NCI-H82 treated with DMSO at 0.1 percent for 48 hours (cell line): ENCODE results near the gene NTRK2.

Experiments used
- DNase-seq: peaks from one replicate; lab custom pipeline; 2025; ENCODE audit not compliant: unreplicated experiment; lab: John Stamatoyannopoulos, UW

Gene NTRK2

GRCh38 chr9:84731696-84732095 lies 62.2 kb downstream of the NTRK2 start:
- no peak for DNase-seq

- DNase-seq, result no peak
Measured at GRCh38 chr9:84736081-84736480, 66.6 kb downstream of the NTRK2 start.

- no peak for DNase-seq
Measured at GRCh38 chr9:84736536-84736935, 67.0 kb downstream of the NTRK2 start.

- no peak for DNase-seq
Measured at GRCh38 chr9:84738353-84738752, 68.8 kb downstream of the NTRK2 start.

- no peak for DNase-seq
Measured at GRCh38 chr9:84742261-84742660, 72.7 kb downstream of the NTRK2 start.

GRCh38 chr9:84744195-84744594 lies 74.7 kb downstream of the NTRK2 start:
- DNase-seq, result no peak

GRCh38 chr9:84744726-84745125 lies 75.2 kb downstream of the NTRK2 start:
- no peak for DNase-seq

GRCh38 chr9:84748112-84748511 lies 78.6 kb downstream of the NTRK2 start:
- DNase-seq, result no peak

- DNase-seq, result no peak
Measured at GRCh38 chr9:84750152-84750865, 80.8 kb downstream of the NTRK2 start.

GRCh38 chr9:84751921-84752320 lies 82.4 kb downstream of the NTRK2 start:
- DNase-seq, result no peak

- no peak for DNase-seq
Measured at GRCh38 chr9:84754461-84754860, 84.9 kb downstream of the NTRK2 start.

GRCh38 chr9:84754881-84755280 lies 85.4 kb downstream of the NTRK2 start:
- DNase-seq, result no peak

- DNase-seq, result no peak
Measured at GRCh38 chr9:84755380-84755779, 85.9 kb downstream of the NTRK2 start.

- no peak for DNase-seq
Measured at GRCh38 chr9:84756171-84756570, 86.6 kb downstream of the NTRK2 start.

- DNase-seq, result no peak
Measured at GRCh38 chr9:84756731-84757130, 87.2 kb downstream of the NTRK2 start.

- DNase-seq, result no peak
Measured at GRCh38 chr9:84758817-84759216, 89.3 kb downstream of the NTRK2 start.

GRCh38 chr9:84759300-84759750 lies 89.8 kb downstream of the NTRK2 start:
- no peak for DNase-seq

GRCh38 chr9:84759804-84760203 lies 90.3 kb downstream of the NTRK2 start:
- no peak for DNase-seq

GRCh38 chr9:84761137-84761808 lies 91.7 kb downstream of the NTRK2 start:
- no peak for DNase-seq

- no peak for DNase-seq
Measured at GRCh38 chr9:84772511-84772910, 103.0 kb downstream of the NTRK2 start.

GRCh38 chr9:84773022-84773421 lies 103.5 kb downstream of the NTRK2 start:
- no peak for DNase-seq

- no peak for DNase-seq
Measured at GRCh38 chr9:84775056-84775643, 105.6 kb downstream of the NTRK2 start.
